CD4-positive, alpha-beta T cell treated with Interleukin-12 subunit alpha and Interleukin-12 subunit beta, for 1 hour (primary cell): ENCODE results near the gene HYDIN.
"Not testable (repeated sequence)": the region's sequence is repeated elsewhere in the genome, so short reads cannot be mapped to it uniquely, and the experiment has no call there.

Experiments
- DNase-seq: peaks from one replicate; pipeline ENCODE4 v3.0.0-alpha.2; 2020

The HYDIN gene

GRCh38 chr16:71080777-71081176 lies 149.7 kb downstream of the HYDIN start:
- DNase-seq = not testable (repeated sequence)

- not testable (repeated sequence) for DNase-seq
Measured at GRCh38 chr16:71080262-71080661, 150.3 kb downstream of the HYDIN start.

- not testable (repeated sequence) for DNase-seq
Measured at GRCh38 chr16:71070651-71071050, 159.9 kb downstream of the HYDIN start.

GRCh38 chr16:71069842-71070241 lies 160.7 kb downstream of the HYDIN start:
- not testable (repeated sequence) for DNase-seq

- DNase-seq = not testable (repeated sequence)
Measured at GRCh38 chr16:71053897-71054609, 176.5 kb downstream of the HYDIN start.

GRCh38 chr16:71050307-71050706 lies 180.2 kb downstream of the HYDIN start:
- DNase-seq = not testable (repeated sequence)

GRCh38 chr16:71039368-71040111 lies 191.0 kb downstream of the HYDIN start:
- DNase-seq = not testable (repeated sequence)

GRCh38 chr16:71038421-71038820 lies 192.1 kb downstream of the HYDIN start:
- not testable (repeated sequence) for DNase-seq

- not testable (repeated sequence) for DNase-seq
Measured at GRCh38 chr16:71037987-71038386, 192.5 kb downstream of the HYDIN start.

- DNase-seq = not testable (repeated sequence)
Measured at GRCh38 chr16:71028032-71028727, 202.3 kb downstream of the HYDIN start.

- DNase-seq = not testable (repeated sequence)
Measured at GRCh38 chr16:71027511-71027910, 203.0 kb downstream of the HYDIN start.

- DNase-seq = not testable (repeated sequence)
Measured at GRCh38 chr16:71023851-71024439, 206.6 kb downstream of the HYDIN start.

GRCh38 chr16:71021961-71022537 lies 208.5 kb downstream of the HYDIN start:
- not testable (repeated sequence) for DNase-seq

GRCh38 chr16:71019067-71019682 lies 211.3 kb downstream of the HYDIN start:
- not testable (repeated sequence) for DNase-seq

- DNase-seq = not testable (repeated sequence)
Measured at GRCh38 chr16:71015419-71015818, 215.1 kb downstream of the HYDIN start.

- DNase-seq = not testable (repeated sequence)
Measured at GRCh38 chr16:71009440-71010223, 220.9 kb downstream of the HYDIN start.

- not testable (repeated sequence) for DNase-seq
Measured at GRCh38 chr16:71006516-71006915, 224.0 kb downstream of the HYDIN start.

GRCh38 chr16:70999735-71000134 lies 230.8 kb downstream of the HYDIN start:
- DNase-seq = not testable (repeated sequence)

GRCh38 chr16:70995799-70996198 lies 234.7 kb downstream of the HYDIN start:
- DNase-seq = not testable (repeated sequence)

- not testable (repeated sequence) for DNase-seq
Measured at GRCh38 chr16:70992511-70992910, 238.0 kb downstream of the HYDIN start.
